HT-29 (cell line): ENCODE measurements around the gene AUH. TPM values are rescaled to one million over a fixed set of nuclear protein-coding genes. Genes with fewer than 3 reads are reported as not detected.
"Not testable (repeated sequence)": the region's sequence is repeated elsewhere in the genome, so short reads cannot be mapped to it uniquely, and the experiment has no call there.

ENCODE experiments used
- DNase-seq: peaks from one replicate; pipeline ENCODE4 v3.0.0-alpha.2; 2015; ENCODE audit warnings: low spot score
- total RNA-seq: library from RNA; depleted of rRNA; stranded (reverse); fragments of >200 nt; shearing (Covaris generic); gene quantifications from 2 replicates; pipeline ENCODE4 v1.2.3, GENCODE V29; 2014

AUH gene
- total RNA-seq, 1 experiment from 2014 or later = 28.6 TPM

DNA sequence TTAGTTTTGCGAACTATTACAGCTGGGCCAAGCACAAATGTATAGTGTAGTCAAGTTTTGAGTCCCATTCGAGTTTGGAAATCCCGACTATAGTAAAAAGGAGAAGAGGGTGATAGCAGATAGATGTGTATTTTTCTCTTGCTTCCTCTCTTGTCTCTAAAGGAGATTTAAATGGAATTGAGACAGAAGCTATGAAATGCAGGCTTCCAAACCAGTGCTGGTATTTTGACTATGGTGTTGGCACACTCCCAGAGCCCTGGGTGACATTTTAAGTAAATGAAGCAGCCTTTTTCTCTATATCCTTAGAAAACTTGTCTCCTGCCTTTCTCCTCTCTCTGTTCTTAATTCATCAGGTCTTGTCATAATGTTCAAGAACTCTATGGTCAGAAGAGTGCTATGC lies 17.7 kb upstream of the AUH start:
- no peak for DNase-seq

DNA sequence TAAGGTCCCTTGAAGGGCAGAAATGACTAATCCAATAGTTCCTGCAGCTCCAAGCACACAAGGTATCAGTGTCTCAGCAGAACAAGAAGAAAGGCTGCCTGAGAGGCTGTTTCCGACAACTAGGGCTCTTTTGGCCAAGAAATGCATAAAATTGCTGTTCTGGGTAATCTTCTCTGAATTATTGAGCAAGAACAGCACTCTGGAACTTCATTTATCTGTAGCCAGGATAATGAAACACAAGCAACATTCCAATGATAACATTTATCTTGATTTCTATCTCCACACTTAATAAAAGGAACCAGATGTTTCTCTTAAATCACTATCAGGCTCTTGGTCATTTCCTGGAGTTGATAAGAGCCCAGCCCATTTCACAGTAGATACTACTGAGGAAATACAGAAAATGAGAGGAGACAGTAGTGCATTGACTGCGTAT lies 17.0 kb upstream of the AUH start:
- no peak for DNase-seq

DNA sequence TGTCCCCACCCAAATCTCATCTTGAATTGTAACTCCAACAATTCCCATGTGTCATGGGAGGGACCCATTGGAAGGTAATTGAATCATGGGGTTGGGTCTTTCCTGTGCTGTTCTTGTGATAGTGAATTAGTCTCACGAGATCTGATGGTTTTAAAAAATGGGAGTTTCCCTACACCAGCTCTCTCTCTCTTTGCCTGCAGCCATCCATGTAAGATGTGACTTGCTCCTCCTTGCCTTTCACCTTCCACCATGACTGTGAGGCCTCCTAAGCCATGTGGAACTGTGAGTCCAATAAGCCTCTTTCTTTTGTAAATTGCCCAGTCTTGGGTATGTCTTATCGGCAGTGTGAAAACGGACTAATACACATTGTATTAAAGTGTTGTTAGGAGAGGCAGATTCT lies 16.3 kb upstream of the AUH start:
- DNase-seq = not testable (repeated sequence)

DNA sequence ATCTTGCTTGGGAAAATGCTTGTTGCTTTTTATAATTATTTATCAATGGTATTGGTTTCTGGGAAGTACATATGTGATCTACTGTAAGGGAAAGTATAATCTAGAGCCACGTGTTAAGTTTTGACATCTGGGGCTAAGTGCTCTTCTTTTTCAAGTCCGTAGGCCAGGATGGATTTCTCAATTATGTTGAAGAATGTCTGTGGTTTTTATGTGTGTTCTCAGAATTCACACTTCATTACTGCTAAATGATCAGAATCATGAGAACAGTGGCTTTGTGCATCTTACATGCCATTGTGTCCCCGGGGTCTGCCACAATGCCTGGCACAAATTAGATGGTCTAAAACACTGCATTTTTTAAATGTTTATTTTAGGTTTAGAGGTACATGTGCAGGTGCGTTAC lies 14.5 kb upstream of the AUH start:
- no peak for DNase-seq

DNA sequence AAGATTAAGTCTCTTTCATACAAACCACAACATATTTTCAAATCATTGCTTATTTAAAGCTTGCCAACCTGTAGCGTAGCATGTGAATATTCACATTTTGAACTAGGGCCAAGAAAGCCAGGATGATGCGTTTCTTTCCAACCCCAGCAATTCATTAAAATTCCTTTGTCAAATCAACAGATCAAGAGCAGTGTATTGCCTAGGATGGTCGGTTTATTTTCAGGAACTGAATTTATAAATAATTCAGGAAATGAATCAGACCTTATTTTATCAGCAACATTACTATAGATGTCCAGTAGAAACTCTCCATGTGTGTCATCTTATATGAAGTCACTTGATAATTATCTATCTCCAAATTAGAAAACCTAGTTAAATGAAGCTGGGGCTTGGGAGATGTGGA lies 13.2 kb upstream of the AUH start:
- no peak for DNase-seq

DNA sequence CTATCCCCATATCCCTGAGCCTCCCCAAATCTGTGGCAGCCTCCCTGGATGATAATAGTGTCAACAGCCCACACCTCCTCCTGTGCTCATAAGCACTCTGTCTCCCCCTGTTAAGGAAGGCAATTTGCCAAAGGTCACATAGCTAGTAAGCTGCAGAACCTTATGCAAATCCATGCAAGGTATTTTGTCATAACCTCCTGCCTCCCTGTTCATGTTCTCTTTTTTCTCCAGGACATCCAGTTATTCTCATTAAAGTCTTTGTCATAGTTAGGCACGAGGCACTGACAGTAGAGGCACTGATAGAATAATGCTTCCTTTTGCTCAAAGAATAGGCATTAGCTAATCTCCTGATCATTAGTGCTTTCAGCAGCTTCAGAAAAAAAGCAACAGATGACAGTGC lies 10.2 kb upstream of the AUH start:
- no peak for DNase-seq

DNA sequence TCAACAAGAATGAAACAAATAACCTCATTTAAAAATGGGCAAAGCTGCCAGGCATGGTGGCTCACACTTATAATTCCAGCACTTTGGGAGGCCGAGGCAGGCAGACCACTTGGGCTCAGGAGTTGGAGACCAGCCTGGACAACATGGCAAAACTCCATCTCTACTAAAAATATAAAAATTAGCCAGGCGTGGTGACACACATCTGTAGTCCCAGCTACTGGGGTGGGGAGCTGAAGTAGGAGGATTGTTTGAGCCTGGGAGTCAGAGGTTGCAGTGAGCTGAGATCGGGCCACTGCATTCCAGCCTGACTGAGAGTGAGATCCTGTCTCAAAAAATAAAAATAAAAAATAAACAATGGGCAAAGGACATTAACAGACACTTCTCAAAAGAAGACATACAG lies 8.3 kb upstream of the AUH start:
- not testable (repeated sequence) for DNase-seq

DNA sequence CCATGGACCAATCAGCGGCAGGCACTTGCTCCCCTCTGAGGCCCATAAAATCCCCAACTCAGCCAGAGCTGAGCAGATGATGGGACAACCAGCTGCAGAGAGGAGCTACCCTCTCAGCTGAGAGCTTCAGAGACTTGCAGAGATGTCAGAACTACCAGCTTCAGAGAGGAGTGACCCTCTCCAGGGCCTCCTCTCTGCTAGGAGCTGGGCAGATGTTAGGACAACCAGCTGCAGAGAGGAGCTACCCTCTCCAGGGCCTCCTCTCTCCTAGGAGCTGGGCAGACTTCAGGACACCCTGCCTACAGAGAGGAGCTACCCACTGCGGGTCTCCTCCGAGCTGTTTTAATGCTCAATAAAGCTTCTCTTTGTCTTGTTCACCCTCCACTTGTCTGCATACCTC lies 3.0 kb upstream of the AUH start:
- DNase-seq = no peak

DNA sequence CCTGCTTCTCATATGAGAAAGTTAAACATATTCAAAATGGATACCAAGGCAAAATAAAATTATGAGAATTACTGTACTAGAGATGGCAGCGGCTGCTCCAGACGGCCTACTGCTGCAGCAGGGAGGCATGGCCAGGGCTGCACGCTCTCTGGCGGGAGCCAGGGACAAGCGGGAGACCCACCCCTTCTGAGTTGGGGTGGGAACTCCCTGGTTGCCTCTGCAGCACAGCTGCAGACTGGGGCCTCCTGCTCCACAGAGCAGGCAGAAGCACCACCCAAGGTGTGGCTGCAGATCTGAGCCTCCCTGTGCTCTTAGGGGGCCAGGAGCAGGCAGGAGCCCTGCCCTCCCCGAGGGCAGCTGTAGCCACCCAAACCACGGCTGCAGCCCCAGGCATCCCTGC lies 2.3 kb upstream of the AUH start:
- no peak for DNase-seq

DNA sequence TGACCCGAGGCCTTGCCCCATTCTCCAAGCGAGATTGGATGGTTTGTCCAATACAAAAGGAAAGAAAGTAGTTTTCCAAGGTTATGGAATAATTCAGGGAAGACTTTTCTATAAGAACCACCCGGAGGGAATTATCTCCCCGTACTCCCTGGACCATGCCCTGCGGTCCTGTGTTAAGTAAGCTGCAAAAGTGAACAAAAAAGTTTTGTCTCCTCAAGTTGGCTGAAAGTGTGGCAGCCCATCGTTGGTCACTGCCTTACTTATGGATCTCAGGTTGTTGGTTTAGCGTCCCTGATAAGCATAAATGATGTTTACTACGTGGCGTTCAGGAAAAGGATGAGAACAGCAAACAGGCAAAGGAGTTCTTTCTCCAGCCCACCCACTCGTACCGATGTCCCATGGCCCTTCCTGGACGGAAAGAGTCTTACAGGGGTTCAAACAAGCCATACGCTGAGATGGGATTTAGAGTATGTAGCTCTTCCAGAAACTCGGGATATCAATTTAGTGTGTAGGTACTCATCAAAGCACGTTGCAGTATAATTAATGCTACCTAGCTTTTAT lies 413 bp upstream of the AUH start:
- no peak for DNase-seq

DNA sequence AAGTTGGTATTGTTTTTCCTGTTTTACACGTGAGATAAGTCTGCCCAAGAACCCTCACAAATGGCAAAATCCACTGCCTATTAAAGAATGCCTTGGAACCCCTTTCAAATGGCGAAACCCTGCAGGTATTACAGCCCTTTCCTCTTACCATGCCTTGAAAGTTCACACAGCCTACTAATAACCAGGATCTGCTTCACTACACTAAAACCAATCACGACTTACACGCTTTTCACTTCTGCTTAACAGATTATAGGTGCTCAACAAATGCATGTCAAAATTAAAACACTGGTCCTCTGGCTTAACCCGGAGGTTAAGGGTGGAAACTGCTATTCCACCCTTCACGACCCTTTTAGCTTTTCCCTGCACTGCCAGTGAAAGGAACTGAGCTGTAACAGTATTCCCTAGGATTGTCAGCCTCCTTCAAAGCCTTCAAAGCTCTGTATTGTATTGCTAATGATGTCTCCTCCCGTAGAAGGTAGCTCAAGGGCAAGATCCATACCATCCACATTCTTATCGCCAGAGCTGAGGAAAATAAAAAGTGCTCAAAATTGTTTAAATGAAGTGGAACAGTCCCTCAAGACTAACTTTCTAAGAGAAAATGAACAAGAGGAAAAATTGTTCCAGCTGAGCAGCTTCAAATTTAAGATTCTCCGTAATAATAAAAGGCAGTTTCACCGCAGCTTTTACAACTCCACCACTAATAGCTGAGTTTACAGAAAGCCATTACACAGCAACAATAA lies 997 bp downstream of the AUH start:
- peak; percentile 10 for DNase-seq

DNA sequence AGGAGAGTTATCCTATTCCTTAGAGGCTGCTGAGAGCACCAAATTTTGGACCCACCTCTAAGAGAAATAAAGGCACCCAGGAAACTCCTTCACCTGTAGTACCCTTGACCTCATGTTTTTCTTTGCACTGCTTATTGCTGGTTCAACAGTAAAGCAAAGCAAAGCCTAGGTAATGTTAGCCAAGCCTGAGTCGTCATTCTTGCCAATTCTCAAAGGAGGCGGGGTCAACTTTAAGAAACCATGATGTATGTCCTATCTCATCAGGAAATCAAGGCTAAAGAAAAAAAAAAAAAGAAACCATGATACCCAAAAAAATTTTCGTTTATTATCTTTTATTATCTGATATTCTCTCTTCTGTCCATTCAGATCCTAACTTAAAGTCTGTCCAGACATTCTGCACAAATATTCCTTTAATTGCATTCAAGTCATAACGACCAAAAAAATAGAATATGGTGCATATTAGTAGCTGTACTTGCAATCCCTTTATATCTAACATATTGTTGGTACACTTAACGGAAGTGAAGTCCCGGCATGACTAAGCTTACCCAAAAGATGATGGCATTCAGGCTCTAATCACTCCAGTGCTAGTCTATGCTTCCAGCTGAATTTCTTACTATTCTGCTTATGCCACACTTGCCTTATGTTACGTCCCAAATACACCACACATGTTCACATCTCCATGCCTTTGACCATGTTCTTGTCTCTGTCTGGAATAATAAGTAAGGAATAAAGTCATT lies 1.8 kb downstream of the AUH start:
- no peak for DNase-seq

DNA sequence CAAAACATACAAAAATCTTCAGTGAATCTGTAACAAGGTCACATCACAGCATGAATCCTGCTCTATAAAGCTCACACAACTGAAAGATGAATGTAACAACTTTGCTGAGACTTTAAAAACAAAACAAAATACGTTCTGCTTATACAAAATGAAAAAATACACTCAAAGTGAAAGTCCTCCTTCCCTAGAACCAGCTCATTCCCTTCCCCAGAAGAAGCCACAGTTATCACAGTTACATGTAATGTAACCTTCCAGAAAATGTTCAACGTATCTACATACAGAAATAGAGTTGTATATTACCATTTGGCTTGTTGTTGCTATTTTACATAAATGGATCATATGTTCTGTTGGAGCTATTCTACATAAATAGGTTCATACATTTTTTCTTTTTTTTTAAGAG lies 2.6 kb downstream of the AUH start:
- no peak for DNase-seq

DNA sequence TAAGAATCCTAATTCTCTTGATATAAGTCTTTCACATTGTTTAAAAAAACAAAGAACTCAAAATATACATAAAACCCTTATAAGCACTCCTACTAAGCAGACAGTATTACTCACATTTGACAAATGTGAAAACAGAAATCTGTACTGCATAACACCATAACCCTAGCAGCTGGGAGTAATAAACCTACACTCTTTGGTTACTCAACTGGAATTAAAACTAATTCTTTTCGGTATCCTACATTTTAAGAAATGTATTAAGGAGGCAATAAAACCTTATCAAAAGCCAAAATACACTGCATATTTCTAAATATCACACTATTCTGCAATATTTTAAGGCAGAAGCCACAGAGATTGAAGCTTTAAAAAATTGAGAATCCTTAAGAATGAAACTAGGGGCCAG lies 6.8 kb downstream of the AUH start:
- no peak for DNase-seq

DNA sequence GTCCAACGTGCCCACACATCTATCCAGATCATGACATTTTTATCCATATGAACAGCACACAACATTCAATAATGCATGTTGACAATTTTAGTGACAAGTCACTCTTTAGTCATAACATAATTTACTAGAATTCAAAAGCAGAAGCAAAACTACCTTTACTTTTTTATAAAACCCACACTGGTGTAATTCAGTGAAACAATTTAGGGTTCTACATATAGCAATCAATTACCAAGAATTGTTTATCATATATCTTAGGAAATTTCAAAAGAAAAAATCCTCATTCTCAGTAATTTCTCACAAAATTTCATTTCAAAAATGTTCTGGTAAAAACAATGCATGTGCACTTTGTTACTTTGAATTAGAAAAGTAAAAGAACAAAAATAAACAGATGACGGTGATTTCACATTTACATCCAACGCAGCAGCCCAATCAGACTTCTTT lies 12.6 kb downstream of the AUH start:
- DNase-seq = no peak

DNA sequence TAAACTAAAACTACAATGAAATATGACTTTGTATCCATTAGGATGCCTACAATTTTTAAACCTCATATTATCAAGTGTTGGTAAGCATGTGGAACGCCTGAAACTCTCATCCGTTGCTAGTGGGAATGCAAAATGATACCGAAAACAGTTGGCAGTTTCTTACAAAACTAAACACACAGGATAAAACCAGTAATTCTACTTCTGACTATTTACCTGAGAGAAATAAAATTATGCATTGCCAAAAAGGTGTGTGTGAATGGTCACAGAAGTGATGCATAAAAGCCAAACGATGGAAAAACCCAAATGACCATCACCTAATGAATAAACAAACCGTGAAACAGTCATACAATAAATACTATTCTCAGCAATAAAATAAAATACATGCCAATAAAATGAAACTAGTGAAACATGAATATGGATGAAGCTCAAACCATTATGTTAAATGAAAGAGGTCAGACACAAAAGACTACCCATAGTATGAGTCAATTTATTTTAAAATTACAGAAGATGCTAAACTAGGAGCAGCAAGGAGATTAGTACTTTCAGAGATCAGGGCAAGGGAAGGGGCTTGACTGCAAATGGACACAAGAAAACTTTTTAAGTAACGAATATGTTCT lies 13.4 kb downstream of the AUH start:
- DNase-seq = no peak

DNA sequence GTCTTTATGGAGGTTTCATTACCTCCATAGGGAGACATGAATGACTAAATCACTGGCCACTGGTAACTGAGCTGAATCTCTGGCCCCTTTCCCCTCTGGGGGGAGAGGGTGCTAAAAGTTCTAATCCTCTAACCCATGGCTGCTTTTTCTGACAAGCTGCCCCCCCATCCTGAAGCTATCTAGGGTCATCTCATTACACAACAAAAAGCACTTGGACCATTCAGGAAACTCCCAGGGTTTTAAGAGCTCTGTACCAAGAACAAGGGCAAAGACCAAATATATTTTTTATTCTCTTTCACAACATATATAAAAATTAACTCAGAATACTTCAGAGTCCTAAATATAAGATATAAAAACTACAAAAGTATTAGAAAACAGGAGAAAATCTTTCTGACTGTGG lies 14.3 kb downstream of the AUH start:
- no peak for DNase-seq

DNA sequence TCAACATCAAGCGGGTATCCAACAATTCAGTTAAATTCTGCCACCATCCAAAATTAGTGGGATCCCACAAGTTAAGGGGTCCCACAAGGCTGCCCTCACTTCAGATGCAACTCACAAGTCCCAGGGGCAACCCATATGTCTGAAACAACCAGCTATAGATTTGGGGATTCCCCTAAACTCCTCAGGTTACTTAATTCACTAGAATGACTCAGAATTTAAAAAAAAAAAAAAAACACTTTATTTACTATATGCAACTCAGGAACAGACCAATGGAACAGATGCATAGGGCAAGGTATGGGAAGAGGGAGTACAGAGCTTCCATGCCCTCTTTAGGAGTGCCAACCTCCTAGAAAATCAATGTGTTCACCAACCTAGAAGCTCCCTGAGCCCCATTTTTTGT lies 15.1 kb downstream of the AUH start:
- DNase-seq = no peak

DNA sequence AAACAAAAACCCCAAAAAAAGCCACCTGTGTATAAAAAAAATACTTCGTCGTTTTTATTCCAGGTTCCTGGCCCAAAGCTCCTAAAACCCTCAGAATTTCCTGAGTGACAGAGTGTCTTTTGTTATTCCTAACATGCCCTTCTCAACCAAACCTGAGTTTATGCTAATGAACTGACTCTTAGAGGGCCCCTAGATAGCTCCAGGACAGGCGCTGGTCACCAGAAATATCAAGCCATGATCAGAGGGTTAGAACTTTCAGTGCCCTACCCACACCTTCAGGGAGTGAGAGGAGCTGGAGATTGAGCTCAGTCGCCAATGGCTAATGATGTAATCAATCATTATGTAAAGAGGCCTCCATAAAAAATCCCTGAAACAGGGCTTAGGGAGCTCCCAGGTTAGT lies 15.7 kb downstream of the AUH start:
- no peak for DNase-seq

DNA sequence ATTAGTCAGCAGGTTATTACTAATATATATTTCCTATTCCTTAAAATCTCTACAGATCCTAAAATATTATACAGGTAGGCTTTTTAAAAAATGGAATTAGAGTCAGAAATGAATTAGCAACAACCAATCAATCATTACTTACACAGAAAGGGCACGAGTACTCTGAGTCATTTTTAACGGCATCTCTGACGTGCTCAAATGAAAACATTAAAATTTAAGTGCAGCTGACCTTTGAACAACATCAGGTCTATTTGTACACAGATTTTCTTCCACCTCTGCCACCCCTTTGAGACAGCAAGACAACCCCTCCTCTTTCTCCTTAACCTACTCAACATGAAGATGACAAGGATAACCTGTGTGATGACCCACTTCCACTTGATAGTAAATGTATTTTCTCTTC lies 19.1 kb downstream of the AUH start:
- DNase-seq = peak; percentile 22

DNA sequence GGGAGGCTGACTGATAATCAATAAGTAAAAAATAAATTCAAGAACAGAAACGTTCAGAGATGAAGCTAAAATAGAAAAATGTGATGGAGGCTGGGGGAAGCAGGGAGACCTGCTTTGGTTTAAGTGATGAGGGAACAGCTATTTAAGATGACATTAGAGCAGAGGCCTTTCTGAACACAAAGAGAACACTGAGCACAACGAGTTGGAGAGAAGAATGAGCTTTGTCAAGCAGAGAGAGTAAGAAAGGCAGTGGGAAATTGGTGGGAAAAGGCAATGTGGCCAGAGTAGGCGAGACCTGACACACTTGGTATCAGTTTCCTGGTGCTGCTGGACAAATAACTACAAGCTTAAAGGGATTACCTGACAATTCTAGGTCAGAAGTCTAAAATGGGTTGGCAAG lies 20.0 kb downstream of the AUH start:
- no peak for DNase-seq

DNA sequence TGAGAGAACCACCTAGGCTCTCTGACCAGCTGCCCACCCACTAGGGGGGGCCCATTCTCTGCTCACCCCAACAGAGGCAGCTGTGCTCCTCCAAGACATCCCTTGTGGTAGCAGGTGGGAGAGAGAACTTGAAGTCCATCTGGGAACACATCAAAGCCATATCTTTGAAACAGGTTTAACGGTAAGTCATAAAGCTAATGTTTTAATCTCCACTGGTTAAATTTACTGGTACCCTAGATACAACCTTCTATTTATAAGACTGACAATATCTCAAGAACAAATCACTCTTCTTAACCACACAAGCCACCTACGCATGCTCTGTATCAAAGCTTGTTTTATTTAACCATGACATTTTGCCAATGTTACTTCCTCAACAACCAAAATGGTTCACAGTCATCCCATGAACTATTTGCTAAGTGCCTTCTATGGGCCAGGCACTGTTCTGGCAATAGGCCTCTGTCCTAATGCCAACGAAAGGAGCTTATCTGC lies 20.4 kb downstream of the AUH start:
- no peak for DNase-seq
